Measurements from ENCODE around the gene ADAM15. TPM values are rescaled to one million over a fixed set of nuclear protein-coding genes. Genes with fewer than 3 reads are reported as not detected.
A peak's percentile ranks its signal among the peaks of the same experiment; 100 is the strongest.

The ADAM15 gene
- total RNA-seq, 5 donors from 2014 or later (not counting 1 experiment from before 2014, with no cell fraction given): 17.3 to 53.0 (median 37.2) TPM

GRCh38 chr1:155011437-155012025, 39.6 kb upstream of the ADAM15 start:
- ChIA-PET CTCF (interaction anchor here in 1 of 2 donors (0.6 to 1.2 kb wide), 3 partner anchors 36 to 1360 kb away, joined by 3 to 4 read pairs (median 3); no protein-coding TSS in a partner anchor), POLR2A (interaction anchor here in 1 of 2 donors (0.5 to 0.6 kb wide), 4 partner anchors 9 to 1357 kb away, joined by 3 to 7 read pairs (median 6); partner anchors contain the start of gene ZBTB7B)
- Histone ChIP-seq H3K27ac (ENCODE audit: low read length) (peak overlapping the region; percentile 80), H3K27me3 (replicated peaks in 1 of 2; ENCODE audit: control insufficient read depth in 2 of 2, extremely low read depth in 1 of 2, insufficient read depth in 2 of 2, low read length in 1 of 2) (no peaks in the 10 kb centered on the region), H3K4me3 (ENCODE audit: control insufficient read depth in 1 of 2, extremely low read depth in 1 of 2, low read length in 1 of 2) (peak overlapping the region; percentile 54 to 71), H3K36me3 (ENCODE audit: control insufficient read depth in 2 of 2, extremely low read depth in 1 of 2, insufficient read depth in 1 of 2, low read length in 1 of 2) (peaks cover 4 to 23% of the 10 kb centered on the region in 2 donors), H3K9me3 (no peaks in the 10 kb centered on the region), H3K4me1 (ENCODE audit: control insufficient read depth in 1 of 2, extremely low read depth in 1 of 2, insufficient read depth in 2 of 2, low read length in 2 of 2) (peaks cover 41 to 99% of the 10 kb centered on the region in 2 experiments)
- peaks cover 73 to 89% (median 83%) of the 10 kb centered on the region in 3 donors for H3K4me1 Mint-ChIP-seq
- WGBS (ENCODE audit: insufficient coverage): 80% methylated on average over 1 of the region's 6 CpGs
- H3K36me3 Mint-ChIP-seq: peaks cover 3% of the 10 kb centered on the region
- peak overlapping the region; percentile 91 to 95 for H3K27ac Mint-ChIP-seq
- ATAC-seq (replicated peaks in 1 of 4): peak in 1 of 4 experiments; percentile 17
- H3K9me3 Mint-ChIP-seq: no peaks in the 10 kb centered on the region
- no peak for DNase-seq
- H3K27me3 Mint-ChIP-seq: no peaks in the 10 kb centered on the region
- peak overlapping the region; percentile 45 to 89 (median 46) for H3K4me3 Mint-ChIP-seq

DNA sequence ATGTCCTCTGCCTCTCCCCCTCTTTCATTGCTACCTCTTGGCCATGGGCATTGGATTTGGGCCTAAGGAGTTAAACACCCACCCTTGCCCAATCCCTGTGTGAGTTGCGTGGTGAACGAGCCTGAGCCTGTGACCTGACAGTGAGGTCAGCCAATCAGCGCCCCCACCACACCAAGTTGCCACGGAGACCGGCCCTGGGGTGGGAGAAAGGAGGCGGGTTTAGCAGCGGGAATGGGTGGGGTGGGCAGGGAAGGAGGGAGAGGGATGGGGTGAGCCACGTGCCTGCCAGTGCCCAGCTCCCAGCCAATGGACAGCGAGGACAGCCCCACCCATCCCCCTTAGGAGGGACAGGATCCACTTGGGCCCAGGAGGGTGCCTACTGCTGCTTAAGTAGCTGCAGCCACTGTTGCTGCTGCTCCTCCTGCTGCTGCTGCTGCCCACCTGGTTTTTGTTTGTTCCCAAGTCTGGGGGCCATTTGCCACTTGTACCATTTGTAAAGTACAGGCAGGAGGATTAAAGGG, 39.0 kb upstream of the ADAM15 start:
- ATAC-seq (replicated peaks in 1 of 4) (no peak), DNase-seq (no peak)
- Histone ChIP-seq H3K36me3 (ENCODE audit: control insufficient read depth in 2 of 2, extremely low read depth in 1 of 2, insufficient read depth in 1 of 2, low read length in 1 of 2) (peaks cover 4 to 25% of the 10 kb centered on the region in 2 donors), H3K27me3 (replicated peaks in 1 of 2; ENCODE audit: control insufficient read depth in 2 of 2, extremely low read depth in 1 of 2, insufficient read depth in 2 of 2, low read length in 1 of 2) (no peaks in the 10 kb centered on the region), H3K4me3 (ENCODE audit: control insufficient read depth in 1 of 2, extremely low read depth in 1 of 2, low read length in 1 of 2) (peak overlapping the region; percentile 50 to 71), H3K9me3 (no peaks in the 10 kb centered on the region), H3K27ac (ENCODE audit: low read length) (peak overlapping the region; percentile 80), H3K4me1 (ENCODE audit: control insufficient read depth in 1 of 2, extremely low read depth in 1 of 2, insufficient read depth in 2 of 2, low read length in 2 of 2) (peaks cover 45 to 99% of the 10 kb centered on the region in 2 experiments)
- Mint-ChIP-seq H3K4me3 (peak overlapping the region; percentile 28 to 89 (median 72)), H3K36me3 (peaks cover 3% of the 10 kb centered on the region), H3K27me3 (no peaks in the 10 kb centered on the region), H3K4me1 (peaks cover 71 to 89% (median 82%) of the 10 kb centered on the region in 3 donors), H3K27ac (peak overlapping the region; percentile 91 to 95), H3K9me3 (no peaks in the 10 kb centered on the region)
- POLR2A ChIA-PET: interaction anchor here in 1 of 2 donors (0.5 to 0.6 kb wide), 3 partner anchors 10 to 67 kb away, joined by 3 to 6 read pairs (median 5); partner anchors contain the start of gene ZBTB7B
- no CpG with 5 or more reads among the region's 9 CpGs for WGBS (ENCODE audit: insufficient coverage)
- CTCF ChIA-PET: interaction anchor here in 1 of 2 donors (0.6 to 0.7 kb wide), 3 partner anchors 37 to 1359 kb away, joined by 3 to 4 read pairs (median 4); no protein-coding TSS in a partner anchor

DNA sequence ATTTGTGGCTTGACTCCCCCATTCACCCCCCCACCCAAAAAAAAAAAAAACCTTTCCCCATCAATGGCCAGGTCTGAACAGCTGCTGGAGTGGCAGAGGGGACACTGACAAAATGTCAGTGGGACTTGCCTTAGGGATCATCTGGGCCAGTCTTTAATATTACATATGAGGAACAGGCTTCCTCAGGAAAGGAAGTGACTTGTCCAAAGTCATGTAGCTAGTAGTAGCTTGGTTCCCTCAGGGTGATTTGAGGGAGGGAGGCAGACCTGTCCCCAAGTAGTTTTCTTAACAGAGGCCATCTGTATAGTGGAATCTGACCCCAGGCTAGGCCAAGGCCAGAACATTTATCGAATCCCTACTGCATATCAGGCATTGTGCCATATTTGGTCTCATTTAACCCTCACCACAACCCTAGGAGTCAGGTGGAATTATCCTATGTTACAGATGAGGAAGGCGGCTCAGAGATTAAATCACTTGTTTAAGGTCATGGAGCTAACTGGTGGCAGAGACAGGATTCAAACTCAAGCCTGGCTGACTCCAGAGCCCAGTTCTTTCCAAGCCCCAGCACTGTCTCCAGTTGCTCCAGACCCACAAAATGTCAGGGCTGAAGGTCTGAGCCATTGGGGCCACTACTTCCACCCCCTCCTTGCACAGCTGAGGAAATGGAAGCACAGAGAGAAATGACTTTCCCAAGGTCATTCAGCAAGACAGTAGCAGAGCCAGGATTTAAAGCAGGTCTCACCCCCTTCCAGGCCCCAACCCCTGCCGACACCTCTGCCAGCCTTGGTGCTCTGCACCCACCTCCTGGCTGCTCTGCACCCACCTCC, 38.1 kb upstream of the ADAM15 start:
- ChIA-PET POLR2A (interaction anchor here (0.6 to 0.7 kb wide), 3 partner anchors 9 to 57 kb away, joined by 3 to 13 read pairs (median 3); no protein-coding TSS in a partner anchor), CTCF (interaction anchor here in 1 of 2 donors (0.6 to 0.7 kb wide), 3 partner anchors 12 to 1518 kb away, joined by 4 to 5 read pairs (median 4); no protein-coding TSS in a partner anchor)
- ATAC-seq (replicated peaks in 1 of 4) (peak; percentile 5 to 14 (median 10)), DNase-seq (no peak)
- Mint-ChIP-seq H3K27me3 (no peaks in the 10 kb centered on the region), H3K4me3 (peak overlapping the region; percentile 28 to 89 (median 72)), H3K36me3 (peaks cover 3% of the 10 kb centered on the region), H3K27ac (peak overlapping the region; percentile 91 to 95), H3K4me1 (peaks cover 74 to 88% (median 81%) of the 10 kb centered on the region in 3 donors), H3K9me3 (no peaks in the 10 kb centered on the region)
- Histone ChIP-seq H3K27ac (ENCODE audit: low read length) (peak overlapping the region; percentile 80), H3K27me3 (replicated peaks in 1 of 2; ENCODE audit: control insufficient read depth in 2 of 2, extremely low read depth in 1 of 2, insufficient read depth in 2 of 2, low read length in 1 of 2) (no peaks in the 10 kb centered on the region), H3K36me3 (ENCODE audit: control insufficient read depth in 2 of 2, extremely low read depth in 1 of 2, insufficient read depth in 1 of 2, low read length in 1 of 2) (peaks cover 4 to 25% of the 10 kb centered on the region in 2 donors), H3K4me1 (ENCODE audit: control insufficient read depth in 1 of 2, extremely low read depth in 1 of 2, insufficient read depth in 2 of 2, low read length in 2 of 2) (peaks cover 47 to 99% of the 10 kb centered on the region in 2 experiments), H3K4me3 (ENCODE audit: control insufficient read depth in 1 of 2, extremely low read depth in 1 of 2, low read length in 1 of 2) (peak overlapping the region; percentile 69 to 71), H3K9me3 (no peaks in the 10 kb centered on the region)
- WGBS (ENCODE audit: insufficient coverage): no CpG with 5 or more reads among the region's 3 CpGs

GRCh38 chr1:155013632-155014031, 37.5 kb upstream of the ADAM15 start:
- WGBS (ENCODE audit: insufficient coverage): 7% methylated on average over 5 of the region's 8 CpGs
- H3K4me3 ChIP-seq (ENCODE audit: control insufficient read depth in 1 of 2, extremely low read depth in 1 of 2, low read length in 1 of 2): peak overlapping the region in 1 of 2 donors; percentile 69
- no peaks in the 10 kb centered on the region for H3K27me3 Mint-ChIP-seq
- POLR2A ChIA-PET: interaction anchor here in 1 of 2 donors (0.6 kb wide), 2 partner anchors 53 to 57 kb away, joined by 3 read pairs; no protein-coding TSS in a partner anchor
- ATAC-seq (replicated peaks in 1 of 4) (peak; percentile 17 to 25 (median 22)), DNase-seq (peak in 17 of 35 experiments; percentile 21 to 57 (median 43))
- H3K9me3 Mint-ChIP-seq: no peaks in the 10 kb centered on the region
- H3K4me1 ChIP-seq (ENCODE audit: control insufficient read depth in 1 of 2, extremely low read depth in 1 of 2, insufficient read depth in 2 of 2, low read length in 2 of 2): peaks cover 47 to 95% of the 10 kb centered on the region in 2 experiments
- CTCF ChIA-PET: interaction anchor here in 1 of 2 donors (0.7 kb wide), 1 partner anchor 342 kb away, joined by 6 read pairs; no protein-coding TSS in a partner anchor
- H3K27ac ChIP-seq (ENCODE audit: low read length): peak overlapping the region; percentile 80
- H3K9me3 ChIP-seq: no peaks in the 10 kb centered on the region
- peaks cover 4 to 25% of the 10 kb centered on the region in 2 donors for H3K36me3 ChIP-seq (ENCODE audit: control insufficient read depth in 2 of 2, extremely low read depth in 1 of 2, insufficient read depth in 1 of 2, low read length in 1 of 2)
- H3K27ac Mint-ChIP-seq: peak overlapping the region; percentile 91 to 95
- H3K36me3 Mint-ChIP-seq: peaks cover 3% of the 10 kb centered on the region
- no peaks in the 10 kb centered on the region for H3K27me3 ChIP-seq (replicated peaks in 1 of 2; ENCODE audit: control insufficient read depth in 2 of 2, extremely low read depth in 1 of 2, insufficient read depth in 2 of 2, low read length in 1 of 2)
- peaks cover 70 to 85% (median 79%) of the 10 kb centered on the region in 3 donors for H3K4me1 Mint-ChIP-seq
- H3K4me3 Mint-ChIP-seq: peak overlapping the region; percentile 49 to 89 (median 72)

DNA sequence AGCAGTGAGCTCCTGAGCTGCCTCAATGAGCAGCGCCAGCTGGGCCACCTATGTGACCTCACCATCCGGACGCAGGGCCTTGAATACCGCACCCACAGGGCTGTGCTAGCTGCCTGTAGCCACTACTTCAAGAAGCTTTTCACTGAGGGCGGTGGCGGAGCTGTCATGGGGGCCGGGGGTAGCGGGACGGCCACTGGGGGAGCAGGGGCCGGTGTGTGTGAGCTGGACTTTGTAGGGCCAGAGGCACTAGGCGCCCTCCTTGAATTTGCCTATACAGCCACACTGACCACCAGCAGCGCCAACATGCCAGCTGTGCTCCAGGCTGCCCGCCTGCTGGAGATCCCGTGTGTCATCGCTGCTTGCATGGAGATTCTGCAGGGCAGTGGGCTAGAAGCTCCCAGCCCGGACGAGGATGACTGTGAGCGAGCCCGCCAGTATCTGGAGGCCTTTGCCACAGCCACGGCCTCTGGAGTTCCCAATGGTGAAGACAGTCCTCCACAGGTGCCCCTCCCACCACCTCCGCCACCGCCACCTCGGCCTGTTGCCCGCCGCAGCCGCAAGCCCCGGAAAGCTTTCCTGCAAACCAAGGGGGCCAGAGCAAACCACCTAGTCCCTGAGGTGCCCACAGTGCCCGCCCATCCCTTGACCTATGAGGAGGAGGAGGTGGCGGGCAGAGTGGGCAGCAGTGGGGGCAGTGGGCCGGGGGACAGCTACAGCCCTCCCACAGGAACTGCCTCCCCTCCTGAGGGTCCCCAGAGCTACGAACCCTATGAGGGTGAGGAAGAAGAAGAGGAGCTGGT, 36.2 kb upstream of the ADAM15 start:
- no peak for DNase-seq
- Histone ChIP-seq H3K36me3 (ENCODE audit: control insufficient read depth in 2 of 2, extremely low read depth in 1 of 2, insufficient read depth in 1 of 2, low read length in 1 of 2) (peaks cover 4 to 25% of the 10 kb centered on the region in 2 donors), H3K27ac (ENCODE audit: low read length) (peak overlapping the region; percentile 67), H3K4me3 (ENCODE audit: control insufficient read depth in 1 of 2, extremely low read depth in 1 of 2, low read length in 1 of 2) (no peak overlapping the region), H3K9me3 (no peaks in the 10 kb centered on the region), H3K4me1 (ENCODE audit: control insufficient read depth in 1 of 2, extremely low read depth in 1 of 2, insufficient read depth in 2 of 2, low read length in 2 of 2) (peaks cover 51 to 83% of the 10 kb centered on the region in 2 experiments), H3K27me3 (replicated peaks in 1 of 2; ENCODE audit: control insufficient read depth in 2 of 2, extremely low read depth in 1 of 2, insufficient read depth in 2 of 2, low read length in 1 of 2) (no peaks in the 10 kb centered on the region)
- Mint-ChIP-seq H3K27me3 (no peaks in the 10 kb centered on the region), H3K4me1 (peaks cover 72 to 87% (median 79%) of the 10 kb centered on the region in 3 donors), H3K27ac (peak overlapping the region; percentile 95 to 96), H3K9me3 (no peaks in the 10 kb centered on the region), H3K36me3 (peaks cover 3% of the 10 kb centered on the region), H3K4me3 (peak overlapping the region in 1 of 3 donors; percentile 89)
- ATAC-seq (replicated peaks in 1 of 4): no peak
- ChIA-PET POLR2A (interaction anchor here in 1 of 2 donors (1.1 kb wide), 1 partner anchor 59 kb away, joined by 5 read pairs; the partner anchor contains the start of gene PBXIP1), CTCF (interaction anchor here (0.5 to 3.0 kb wide), 4 partner anchors 15 to 261 kb away, joined by 4 to 15 read pairs (median 6); partner anchors contain the start of gene FLAD1 (in 1 of the 2))
- WGBS (ENCODE audit: insufficient coverage): 96% methylated on average over 18 of the region's 31 CpGs

All from T-cell (primary cell).